ENCODE measurements around the gene GAGE10. TPM values are rescaled to one million over a fixed set of nuclear protein-coding genes. Genes with fewer than 3 reads are reported as not detected.

The GAGE10 gene
- total RNA-seq, 1 experiment from 2014 or later: not detected

DNA sequence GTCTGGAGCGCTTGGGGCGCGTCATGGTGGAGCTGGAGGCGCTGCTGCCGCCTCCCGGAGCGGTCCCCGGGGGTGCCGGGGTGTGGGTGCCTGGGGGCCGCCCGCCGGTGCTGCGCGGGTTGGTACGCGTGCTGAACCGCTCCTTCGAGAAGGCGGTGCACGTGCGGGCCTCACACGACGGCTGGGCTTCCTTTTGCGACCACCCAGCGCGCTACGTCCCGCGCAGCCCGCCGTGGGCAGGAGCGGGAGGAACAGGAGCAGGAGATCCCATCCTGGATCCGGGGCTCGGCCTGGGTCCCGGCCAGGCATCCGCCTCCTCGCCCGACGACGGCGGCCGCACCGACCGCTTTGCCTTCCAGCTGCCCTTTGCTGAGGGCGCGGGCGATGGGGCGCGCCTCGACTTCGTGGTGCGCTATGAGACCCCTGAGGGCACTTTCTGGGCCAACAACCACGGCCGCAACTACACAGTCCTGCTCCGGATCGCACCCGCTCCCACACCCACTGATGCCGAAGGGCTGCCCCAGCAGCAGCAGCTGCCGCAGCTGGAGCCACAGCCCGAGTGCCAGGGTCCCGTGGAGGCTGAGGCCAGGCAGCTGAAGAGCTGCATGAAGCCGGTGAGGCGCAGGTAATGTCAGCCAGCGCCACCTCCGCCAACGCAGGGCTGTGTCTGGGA lies 33.1 kb upstream of the GAGE10 start:
- peak; percentile 13 for DNase-seq (ENCODE audit: low spot score)
- ATAC-seq: no peak
- no peaks in the 10 kb centered on the region for H3K27me3 Mint-ChIP-seq (ENCODE audit: low read depth)
- ChIA-PET CTCF (no interaction called here), POLR2A (no interaction called here)
- no peaks in the 10 kb centered on the region for H3K9me3 Mint-ChIP-seq
- peak overlapping the region; percentile 79; the same call in 1 of the 2 replicates for H3K27ac Mint-ChIP-seq
- peak overlapping the region; percentile 56 for H3K4me3 Mint-ChIP-seq
- peaks cover 8% of the 10 kb centered on the region; the same call in 1 of the 2 replicates for H3K36me3 Mint-ChIP-seq
- H3K4me1 Mint-ChIP-seq: peaks cover 22% of the 10 kb centered on the region
- 0 out of 2 replicates have a peak, but pooled peaks have one; percentile 62 for TF ChIP-seq ZNF232 (CRISPR knock-in tag; IDR thresholded peaks at IDR 0.05)
- 0 out of 2 replicates have a peak, but pooled peaks have one; percentile 39 for TF ChIP-seq TCF7 (CRISPR knock-in tag; IDR thresholded peaks at IDR 0.05; ENCODE audit: low read depth)
- TF ChIP-seq ZNF263 (CRISPR knock-in tag; IDR thresholded peaks at IDR 0.05; ENCODE audit: low read depth): 0 out of 2 replicates have a peak, but pooled peaks have one; percentile 4
- TF ChIP-seq, protein P1, sequence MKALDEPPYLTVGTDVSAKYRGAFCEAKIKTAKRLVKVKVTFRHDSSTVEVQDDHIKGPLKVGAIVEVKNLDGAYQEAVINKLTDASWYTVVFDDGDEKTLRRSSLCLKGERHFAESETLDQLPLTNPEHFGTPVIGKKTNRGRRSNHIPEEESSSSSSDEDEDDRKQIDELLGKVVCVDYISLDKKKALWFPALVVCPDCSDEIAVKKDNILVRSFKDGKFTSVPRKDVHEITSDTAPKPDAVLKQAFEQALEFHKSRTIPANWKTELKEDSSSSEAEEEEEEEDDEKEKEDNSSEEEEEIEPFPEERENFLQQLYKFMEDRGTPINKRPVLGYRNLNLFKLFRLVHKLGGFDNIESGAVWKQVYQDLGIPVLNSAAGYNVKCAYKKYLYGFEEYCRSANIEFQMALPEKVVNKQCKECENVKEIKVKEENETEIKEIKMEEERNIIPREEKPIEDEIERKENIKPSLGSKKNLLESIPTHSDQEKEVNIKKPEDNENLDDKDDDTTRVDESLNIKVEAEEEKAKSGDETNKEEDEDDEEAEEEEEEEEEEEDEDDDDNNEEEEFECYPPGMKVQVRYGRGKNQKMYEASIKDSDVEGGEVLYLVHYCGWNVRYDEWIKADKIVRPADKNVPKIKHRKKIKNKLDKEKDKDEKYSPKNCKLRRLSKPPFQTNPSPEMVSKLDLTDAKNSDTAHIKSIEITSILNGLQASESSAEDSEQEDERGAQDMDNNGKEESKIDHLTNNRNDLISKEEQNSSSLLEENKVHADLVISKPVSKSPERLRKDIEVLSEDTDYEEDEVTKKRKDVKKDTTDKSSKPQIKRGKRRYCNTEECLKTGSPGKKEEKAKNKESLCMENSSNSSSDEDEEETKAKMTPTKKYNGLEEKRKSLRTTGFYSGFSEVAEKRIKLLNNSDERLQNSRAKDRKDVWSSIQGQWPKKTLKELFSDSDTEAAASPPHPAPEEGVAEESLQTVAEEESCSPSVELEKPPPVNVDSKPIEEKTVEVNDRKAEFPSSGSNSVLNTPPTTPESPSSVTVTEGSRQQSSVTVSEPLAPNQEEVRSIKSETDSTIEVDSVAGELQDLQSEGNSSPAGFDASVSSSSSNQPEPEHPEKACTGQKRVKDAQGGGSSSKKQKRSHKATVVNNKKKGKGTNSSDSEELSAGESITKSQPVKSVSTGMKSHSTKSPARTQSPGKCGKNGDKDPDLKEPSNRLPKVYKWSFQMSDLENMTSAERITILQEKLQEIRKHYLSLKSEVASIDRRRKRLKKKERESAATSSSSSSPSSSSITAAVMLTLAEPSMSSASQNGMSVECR (CRISPR knock-in tag; IDR thresholded peaks at IDR 0.05; ENCODE audit: borderline replicate concordance): 0 out of 2 replicates have a peak, but pooled peaks have one; percentile 22
- TF ChIP-seq, protein P2, sequence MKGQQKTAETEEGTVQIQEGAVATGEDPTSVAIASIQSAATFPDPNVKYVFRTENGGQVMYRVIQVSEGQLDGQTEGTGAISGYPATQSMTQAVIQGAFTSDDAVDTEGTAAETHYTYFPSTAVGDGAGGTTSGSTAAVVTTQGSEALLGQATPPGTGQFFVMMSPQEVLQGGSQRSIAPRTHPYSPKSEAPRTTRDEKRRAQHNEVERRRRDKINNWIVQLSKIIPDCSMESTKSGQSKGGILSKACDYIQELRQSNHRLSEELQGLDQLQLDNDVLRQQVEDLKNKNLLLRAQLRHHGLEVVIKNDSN (CRISPR knock-in tag; IDR thresholded peaks at IDR 0.05): peak; percentile 35; the same call in 1 of the 2 replicates
- TF ChIP-seq ESRRA (CRISPR knock-in tag; IDR thresholded peaks at IDR 0.05; ENCODE audit: borderline replicate concordance): 0 out of 2 replicates have a peak, but pooled peaks have one; percentile 39
- no peak for TF ChIP-seq CBFB (CRISPR knock-in tag; IDR thresholded peaks at IDR 0.05; ENCODE audit: low read depth)
- no peak for TF ChIP-seq ATF1 (CRISPR knock-in tag; IDR thresholded peaks at IDR 0.05)
- TF ChIP-seq, protein P3, sequence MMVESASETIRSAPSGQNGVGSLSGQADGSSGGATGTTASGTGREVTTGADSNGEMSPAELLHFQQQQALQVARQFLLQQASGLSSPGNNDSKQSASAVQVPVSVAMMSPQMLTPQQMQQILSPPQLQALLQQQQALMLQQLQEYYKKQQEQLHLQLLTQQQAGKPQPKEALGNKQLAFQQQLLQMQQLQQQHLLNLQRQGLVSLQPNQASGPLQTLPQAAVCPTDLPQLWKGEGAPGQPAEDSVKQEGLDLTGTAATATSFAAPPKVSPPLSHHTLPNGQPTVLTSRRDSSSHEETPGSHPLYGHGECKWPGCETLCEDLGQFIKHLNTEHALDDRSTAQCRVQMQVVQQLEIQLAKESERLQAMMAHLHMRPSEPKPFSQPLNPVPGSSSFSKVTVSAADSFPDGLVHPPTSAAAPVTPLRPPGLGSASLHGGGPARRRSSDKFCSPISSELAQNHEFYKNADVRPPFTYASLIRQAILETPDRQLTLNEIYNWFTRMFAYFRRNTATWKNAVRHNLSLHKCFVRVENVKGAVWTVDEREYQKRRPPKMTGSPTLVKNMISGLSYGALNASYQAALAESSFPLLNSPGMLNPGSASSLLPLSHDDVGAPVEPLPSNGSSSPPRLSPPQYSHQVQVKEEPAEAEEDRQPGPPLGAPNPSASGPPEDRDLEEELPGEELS (CRISPR knock-in tag; IDR thresholded peaks at IDR 0.05): no peak
- TF ChIP-seq ZNF396 (CRISPR knock-in tag; IDR thresholded peaks at IDR 0.05; ENCODE audit: borderline replicate concordance): no peak
- no peak for TF ChIP-seq OVOL2 (CRISPR knock-in tag; IDR thresholded peaks at IDR 0.05; ENCODE audit: borderline replicate concordance)
- TF ChIP-seq NFYB (CRISPR knock-in tag; conservative IDR thresholded peaks at IDR 0.05; ENCODE audit: low read depth): no peak
- TF ChIP-seq GRHL2 (CRISPR knock-in tag; IDR thresholded peaks at IDR 0.05; ENCODE audit: insufficient replicate concordance, severe bottlenecking): no peak
- TF ChIP-seq, protein P4, sequence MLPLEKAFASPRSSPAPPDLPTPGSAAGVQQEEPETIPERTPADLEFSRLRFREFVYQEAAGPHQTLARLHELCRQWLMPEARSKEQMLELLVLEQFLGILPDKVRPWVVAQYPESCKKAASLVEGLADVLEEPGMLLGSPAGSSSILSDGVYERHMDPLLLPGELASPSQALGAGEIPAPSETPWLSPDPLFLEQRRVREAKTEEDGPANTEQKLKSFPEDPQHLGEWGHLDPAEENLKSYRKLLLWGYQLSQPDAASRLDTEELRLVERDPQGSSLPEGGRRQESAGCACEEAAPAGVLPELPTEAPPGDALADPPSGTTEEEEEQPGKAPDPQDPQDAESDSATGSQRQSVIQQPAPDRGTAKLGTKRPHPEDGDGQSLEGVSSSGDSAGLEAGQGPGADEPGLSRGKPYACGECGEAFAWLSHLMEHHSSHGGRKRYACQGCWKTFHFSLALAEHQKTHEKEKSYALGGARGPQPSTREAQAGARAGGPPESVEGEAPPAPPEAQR (CRISPR knock-in tag; IDR thresholded peaks at IDR 0.05): no peak
- TF ChIP-seq CREB1 (CRISPR knock-in tag; IDR thresholded peaks at IDR 0.05): 0 out of 2 replicates have a peak, but pooled peaks have one; percentile 19
- no peak for TF ChIP-seq FOXK1 (CRISPR knock-in tag; IDR thresholded peaks at IDR 0.05)
- TF ChIP-seq, protein P5, sequence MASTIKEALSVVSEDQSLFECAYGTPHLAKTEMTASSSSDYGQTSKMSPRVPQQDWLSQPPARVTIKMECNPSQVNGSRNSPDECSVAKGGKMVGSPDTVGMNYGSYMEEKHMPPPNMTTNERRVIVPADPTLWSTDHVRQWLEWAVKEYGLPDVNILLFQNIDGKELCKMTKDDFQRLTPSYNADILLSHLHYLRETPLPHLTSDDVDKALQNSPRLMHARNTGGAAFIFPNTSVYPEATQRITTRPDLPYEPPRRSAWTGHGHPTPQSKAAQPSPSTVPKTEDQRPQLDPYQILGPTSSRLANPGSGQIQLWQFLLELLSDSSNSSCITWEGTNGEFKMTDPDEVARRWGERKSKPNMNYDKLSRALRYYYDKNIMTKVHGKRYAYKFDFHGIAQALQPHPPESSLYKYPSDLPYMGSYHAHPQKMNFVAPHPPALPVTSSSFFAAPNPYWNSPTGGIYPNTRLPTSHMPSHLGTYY (CRISPR knock-in tag; IDR thresholded peaks at IDR 0.05): no peak
- TF ChIP-seq NFE2L1 (CRISPR knock-in tag; IDR thresholded peaks at IDR 0.05): peak; percentile 41; the same call in 1 of the 2 replicates
- TF ChIP-seq, protein P6, sequence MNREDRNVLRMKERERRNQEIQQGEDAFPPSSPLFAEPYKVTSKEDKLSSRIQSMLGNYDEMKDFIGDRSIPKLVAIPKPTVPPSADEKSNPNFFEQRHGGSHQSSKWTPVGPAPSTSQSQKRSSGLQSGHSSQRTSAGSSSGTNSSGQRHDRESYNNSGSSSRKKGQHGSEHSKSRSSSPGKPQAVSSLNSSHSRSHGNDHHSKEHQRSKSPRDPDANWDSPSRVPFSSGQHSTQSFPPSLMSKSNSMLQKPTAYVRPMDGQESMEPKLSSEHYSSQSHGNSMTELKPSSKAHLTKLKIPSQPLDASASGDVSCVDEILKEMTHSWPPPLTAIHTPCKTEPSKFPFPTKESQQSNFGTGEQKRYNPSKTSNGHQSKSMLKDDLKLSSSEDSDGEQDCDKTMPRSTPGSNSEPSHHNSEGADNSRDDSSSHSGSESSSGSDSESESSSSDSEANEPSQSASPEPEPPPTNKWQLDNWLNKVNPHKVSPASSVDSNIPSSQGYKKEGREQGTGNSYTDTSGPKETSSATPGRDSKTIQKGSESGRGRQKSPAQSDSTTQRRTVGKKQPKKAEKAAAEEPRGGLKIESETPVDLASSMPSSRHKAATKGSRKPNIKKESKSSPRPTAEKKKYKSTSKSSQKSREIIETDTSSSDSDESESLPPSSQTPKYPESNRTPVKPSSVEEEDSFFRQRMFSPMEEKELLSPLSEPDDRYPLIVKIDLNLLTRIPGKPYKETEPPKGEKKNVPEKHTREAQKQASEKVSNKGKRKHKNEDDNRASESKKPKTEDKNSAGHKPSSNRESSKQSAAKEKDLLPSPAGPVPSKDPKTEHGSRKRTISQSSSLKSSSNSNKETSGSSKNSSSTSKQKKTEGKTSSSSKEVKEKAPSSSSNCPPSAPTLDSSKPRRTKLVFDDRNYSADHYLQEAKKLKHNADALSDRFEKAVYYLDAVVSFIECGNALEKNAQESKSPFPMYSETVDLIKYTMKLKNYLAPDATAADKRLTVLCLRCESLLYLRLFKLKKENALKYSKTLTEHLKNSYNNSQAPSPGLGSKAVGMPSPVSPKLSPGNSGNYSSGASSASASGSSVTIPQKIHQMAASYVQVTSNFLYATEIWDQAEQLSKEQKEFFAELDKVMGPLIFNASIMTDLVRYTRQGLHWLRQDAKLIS (CRISPR knock-in tag; IDR thresholded peaks at IDR 0.05; ENCODE audit: borderline replicate concordance): no peak
- no peak for TF ChIP-seq ETV6 (CRISPR knock-in tag; IDR thresholded peaks at IDR 0.05)
- TF ChIP-seq, protein P7, sequence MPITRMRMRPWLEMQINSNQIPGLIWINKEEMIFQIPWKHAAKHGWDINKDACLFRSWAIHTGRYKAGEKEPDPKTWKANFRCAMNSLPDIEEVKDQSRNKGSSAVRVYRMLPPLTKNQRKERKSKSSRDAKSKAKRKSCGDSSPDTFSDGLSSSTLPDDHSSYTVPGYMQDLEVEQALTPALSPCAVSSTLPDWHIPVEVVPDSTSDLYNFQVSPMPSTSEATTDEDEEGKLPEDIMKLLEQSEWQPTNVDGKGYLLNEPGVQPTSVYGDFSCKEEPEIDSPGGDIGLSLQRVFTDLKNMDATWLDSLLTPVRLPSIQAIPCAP (CRISPR knock-in tag; IDR thresholded peaks at IDR 0.05): no peak
